HG02798 (cell line): ENCODE data around the gene RAVER2.
"Not testable (repeated sequence)": the region's sequence is repeated elsewhere in the genome, so short reads cannot be mapped to it uniquely, and the experiment has no call there.

Experiments
- ATAC-seq: cut with Tn5 transposase; IDR thresholded peaks from one replicate; pipeline ENCODE4 v1.9.1; 2021; ENCODE audit warnings: mild to moderate bottlenecking; ENCODE audit not compliant: unreplicated experiment, poor library complexity

Gene RAVER2

GRCh38 chr1:64798872-64799271 lies 54.0 kb downstream of the RAVER2 start:
- no peak for ATAC-seq

GRCh38 chr1:64801851-64802523 lies 57.1 kb downstream of the RAVER2 start:
- ATAC-seq: no peak

GRCh38 chr1:64809309-64809708 lies 64.4 kb downstream of the RAVER2 start:
- no peak for ATAC-seq

GRCh38 chr1:64810001-64810400 lies 65.1 kb downstream of the RAVER2 start:
- no peak for ATAC-seq

- ATAC-seq: no peak
These were observed 66.3 kb downstream of the RAVER2 start for GRCh38 chr1:64811131-64811530.

GRCh38 chr1:64814427-64814826 lies 69.6 kb downstream of the RAVER2 start:
- no peak for ATAC-seq

GRCh38 chr1:64817364-64817763 lies 72.5 kb downstream of the RAVER2 start:
- ATAC-seq: not testable (repeated sequence)

- not testable (repeated sequence) for ATAC-seq
These were observed 75.7 kb downstream of the RAVER2 start for GRCh38 chr1:64820572-64820971.

- no peak for ATAC-seq
These were observed 77.7 kb downstream of the RAVER2 start for GRCh38 chr1:64822621-64823020.

- peak; percentile 45 for ATAC-seq
These were observed 79.0 kb downstream of the RAVER2 start for GRCh38 chr1:64823691-64824476.

GRCh38 chr1:64826991-64827390 lies 82.1 kb downstream of the RAVER2 start:
- peak; percentile 96 for ATAC-seq

GRCh38 chr1:64828829-64829228 lies 84.0 kb downstream of the RAVER2 start:
- ATAC-seq: no peak

- no peak for ATAC-seq
These were observed 84.6 kb downstream of the RAVER2 start for GRCh38 chr1:64829411-64830029.

- ATAC-seq: no peak
These were observed 85.3 kb downstream of the RAVER2 start for GRCh38 chr1:64830030-64830651.

GRCh38 chr1:64834734-64835133 lies 89.9 kb downstream of the RAVER2 start:
- ATAC-seq: no peak

GRCh38 chr1:64836802-64837201 lies 91.9 kb downstream of the RAVER2 start:
- no peak for ATAC-seq

- no peak for ATAC-seq
These were observed 93.6 kb downstream of the RAVER2 start for GRCh38 chr1:64838486-64838885.

GRCh38 chr1:64839261-64839660 lies 94.4 kb downstream of the RAVER2 start:
- ATAC-seq: no peak

- ATAC-seq: no peak
These were observed 95.0 kb downstream of the RAVER2 start for GRCh38 chr1:64839732-64840405.

- ATAC-seq: no peak
These were observed 96.6 kb downstream of the RAVER2 start for GRCh38 chr1:64841330-64842065.
